ENCODE measurements around the gene MAP3K3. TPM values are rescaled to one million over a fixed set of nuclear protein-coding genes. Genes with fewer than 3 reads are reported as not detected.

Gene MAP3K3
- total RNA-seq (2014; rRNA removed; shearing (Covaris generic)), result 31.5 and 39.5 TPM in 2 replicates

DNA sequence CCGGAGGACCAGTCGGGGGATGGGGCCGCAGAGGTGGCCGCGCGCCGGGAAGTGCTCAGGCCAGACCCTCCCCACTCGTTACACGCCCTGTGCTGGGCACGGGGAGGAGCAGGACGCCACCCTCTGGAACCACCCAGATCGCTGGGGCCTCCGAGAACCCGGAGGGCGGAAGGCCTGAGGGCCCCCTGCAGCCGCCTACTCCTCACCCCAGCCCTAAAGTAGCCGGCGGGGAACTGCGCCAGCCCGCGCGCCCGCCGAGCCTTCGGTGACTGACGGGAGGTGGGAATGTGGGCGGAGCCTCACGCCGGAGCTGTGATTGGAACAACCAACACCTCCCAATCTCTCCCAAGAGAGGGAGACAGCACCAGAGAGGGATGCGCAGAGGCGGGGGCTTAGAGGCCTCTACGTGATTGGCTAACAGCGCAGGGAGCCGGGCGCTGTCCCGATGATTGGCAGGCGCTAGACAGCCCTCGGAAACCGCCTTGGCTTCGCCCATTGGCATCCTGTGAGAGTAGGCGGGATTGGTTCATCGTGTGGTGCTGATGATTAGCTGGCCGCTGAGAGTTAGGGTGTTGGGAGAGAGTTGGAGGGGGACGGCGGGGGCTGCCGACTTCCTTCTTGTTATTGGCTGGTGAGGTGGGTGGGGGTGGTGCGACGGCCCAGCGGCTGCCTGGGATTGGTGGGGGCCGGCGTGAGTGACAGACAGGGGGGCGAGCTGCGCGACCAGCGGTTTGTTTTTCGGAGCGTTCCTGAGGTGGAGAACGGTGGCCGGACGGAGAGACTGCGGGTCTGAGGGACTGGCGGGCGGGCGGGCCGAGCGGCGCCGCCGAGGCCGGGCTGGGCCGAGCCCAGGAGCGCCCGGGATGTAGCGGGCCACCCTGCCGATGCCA lies at the start of gene MAP3K3:
Gene MAP3K3, plus strand, starts transcription at position 734 of the 890 bp plus-strand sequence. CDS start 343 bp downstream, outside the sequence.
- peak; percentile 100 for DNase-seq (ENCODE audit: low spot score)

- no peak for DNase-seq (ENCODE audit: low spot score)
Observed at GRCh38 chr17:63573634-63574033, 48.6 kb upstream of the MAP3K3 start.

GRCh38 chr17:63578027-63578768 lies 44.0 kb upstream of the MAP3K3 start:
- DNase-seq (ENCODE audit: low spot score), result no peak

DNA sequence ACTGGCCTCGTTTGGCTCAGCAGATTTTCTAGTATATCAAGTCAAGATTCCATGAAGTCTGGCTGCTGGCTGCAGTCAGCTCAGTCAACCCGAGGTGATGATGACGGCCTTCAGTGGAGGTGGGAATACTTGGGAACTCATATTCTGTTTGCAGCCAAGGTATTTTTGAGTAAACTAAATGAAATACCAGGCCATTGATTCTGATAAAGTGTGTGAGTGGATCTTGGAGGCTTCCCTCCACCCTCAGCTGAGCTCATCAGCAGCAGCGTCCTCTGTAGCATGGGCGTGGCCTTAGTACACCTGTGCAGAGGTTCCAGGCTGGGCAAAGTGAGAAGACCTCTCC lies 43.5 kb upstream of the MAP3K3 start:
- DNase-seq (ENCODE audit: low spot score), result no peak

GRCh38 chr17:63579633-63580032 lies 42.6 kb upstream of the MAP3K3 start:
- no peak for DNase-seq (ENCODE audit: low spot score)

- DNase-seq (ENCODE audit: low spot score), result no peak
Observed at GRCh38 chr17:63587770-63588169, 34.4 kb upstream of the MAP3K3 start.

GRCh38 chr17:63588797-63589196 lies 33.4 kb upstream of the MAP3K3 start:
- no peak for DNase-seq (ENCODE audit: low spot score)

- DNase-seq (ENCODE audit: low spot score), result no peak
Observed at GRCh38 chr17:63589646-63590045, 32.6 kb upstream of the MAP3K3 start.

- no peak for DNase-seq (ENCODE audit: low spot score)
Observed at GRCh38 chr17:63592797-63593196, 29.4 kb upstream of the MAP3K3 start.

GRCh38 chr17:63595132-63595531 lies 27.1 kb upstream of the MAP3K3 start:
- DNase-seq (ENCODE audit: low spot score), result no peak

DNA sequence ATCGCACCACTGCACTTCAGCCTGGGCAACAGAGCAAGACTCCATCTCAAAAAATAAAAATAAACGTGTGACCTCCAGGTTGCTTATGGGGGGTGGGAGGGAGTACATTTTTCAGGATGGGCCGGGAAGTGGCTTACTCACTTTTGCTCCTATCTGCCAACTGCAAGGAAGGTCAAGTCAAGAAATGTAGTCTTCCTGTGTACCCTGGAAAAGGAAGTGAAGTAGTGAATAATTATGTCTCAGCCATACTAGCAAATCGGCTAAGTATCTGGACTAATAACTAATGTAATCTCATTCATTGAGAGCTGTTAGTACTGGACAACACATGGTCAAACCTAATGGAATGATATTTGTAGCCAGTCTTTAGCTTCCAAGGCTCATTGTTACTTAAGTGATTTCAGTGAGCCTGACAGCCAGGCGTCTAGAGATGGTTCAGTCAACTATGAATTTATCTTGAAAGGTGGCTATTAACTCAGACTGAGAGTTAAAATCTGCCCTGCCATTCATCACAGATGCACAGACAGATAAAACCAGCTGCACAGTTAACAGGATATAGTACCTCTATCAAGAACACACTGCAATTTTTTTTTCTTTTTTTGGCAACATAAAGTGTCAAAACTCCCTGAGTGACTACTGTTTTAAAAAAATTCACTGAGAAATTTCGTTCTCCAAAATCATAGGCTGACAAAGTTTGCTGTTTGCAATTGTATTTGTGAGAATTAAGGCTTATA lies 25.2 kb upstream of the MAP3K3 start:
- no peak for DNase-seq (ENCODE audit: low spot score)

DNA sequence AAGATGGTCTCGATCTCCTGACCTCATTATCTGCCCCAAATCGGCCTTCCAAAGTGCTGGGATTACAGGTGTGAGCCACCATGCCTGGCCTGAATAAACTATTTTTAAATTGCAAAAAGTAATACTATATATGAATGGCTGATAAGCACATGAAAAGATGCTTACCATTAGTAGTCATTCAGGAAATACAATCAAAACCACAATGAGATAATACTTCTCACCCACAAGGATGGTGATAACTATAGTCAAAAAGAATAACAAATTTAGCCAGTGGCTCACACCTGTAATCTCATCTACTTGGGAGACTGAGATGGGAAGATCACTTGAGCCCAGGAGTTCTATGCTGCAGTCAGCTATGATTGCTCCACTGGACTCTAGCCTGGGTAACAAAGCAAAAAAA lies 23.9 kb upstream of the MAP3K3 start:
- no peak for DNase-seq (ENCODE audit: low spot score)

DNA sequence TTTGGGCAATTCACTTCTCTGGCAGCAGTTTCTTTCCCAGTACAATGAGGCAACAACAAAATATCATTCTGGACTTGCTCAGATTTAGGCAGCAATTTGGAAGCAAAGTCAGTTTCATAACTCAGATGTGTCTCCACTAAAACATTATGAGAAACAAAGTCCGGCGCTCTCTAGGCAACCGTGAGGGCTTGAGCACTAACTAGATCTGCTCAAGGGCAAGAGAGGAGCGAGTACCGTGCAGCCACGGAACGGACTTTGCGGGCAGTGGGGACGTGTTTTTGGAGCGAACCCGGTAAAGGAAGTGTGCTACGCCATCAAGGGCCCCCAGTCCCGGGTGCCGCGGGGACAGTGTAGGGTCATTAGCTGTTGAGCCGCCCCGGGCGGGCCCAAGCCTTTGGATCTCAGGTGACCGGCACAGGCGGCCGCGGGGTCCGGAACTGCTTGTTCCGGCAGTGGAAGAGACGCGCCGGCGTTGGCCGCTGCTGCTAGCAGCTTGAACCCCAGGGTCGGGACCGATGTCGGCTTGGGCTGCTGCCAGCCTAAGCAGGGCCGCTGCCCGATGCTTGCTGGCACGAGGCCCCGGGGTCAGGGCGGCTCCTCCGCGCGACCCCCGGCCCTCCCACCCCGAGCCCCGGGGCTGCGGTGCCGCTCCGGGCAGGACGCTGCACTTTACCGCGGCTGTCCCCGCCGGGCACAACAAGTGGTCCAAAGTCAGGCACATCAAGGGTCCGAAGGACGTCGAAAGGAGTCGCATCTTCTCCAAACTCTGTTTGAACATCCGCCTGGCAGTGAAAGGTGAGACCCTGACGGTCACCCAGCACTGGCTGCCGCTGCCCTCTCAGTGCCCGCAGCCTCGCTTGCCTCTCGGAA lies 21.4 kb upstream of the MAP3K3 start, which contains the start of gene TACO1:
Gene TACO1, plus strand, starts transcription at position 327 of the 870 bp plus-strand sequence. Its CDS starts 189 bp downstream, at position 516.
- peak; percentile 74 for DNase-seq (ENCODE audit: low spot score)

- peak; percentile 17 for DNase-seq (ENCODE audit: low spot score)
Observed at GRCh38 chr17:63601439-63602371, 20.5 kb upstream of the MAP3K3 start.

- DNase-seq (ENCODE audit: low spot score), result no peak
Observed at GRCh38 chr17:63609816-63610573, 12.2 kb upstream of the MAP3K3 start.

DNA sequence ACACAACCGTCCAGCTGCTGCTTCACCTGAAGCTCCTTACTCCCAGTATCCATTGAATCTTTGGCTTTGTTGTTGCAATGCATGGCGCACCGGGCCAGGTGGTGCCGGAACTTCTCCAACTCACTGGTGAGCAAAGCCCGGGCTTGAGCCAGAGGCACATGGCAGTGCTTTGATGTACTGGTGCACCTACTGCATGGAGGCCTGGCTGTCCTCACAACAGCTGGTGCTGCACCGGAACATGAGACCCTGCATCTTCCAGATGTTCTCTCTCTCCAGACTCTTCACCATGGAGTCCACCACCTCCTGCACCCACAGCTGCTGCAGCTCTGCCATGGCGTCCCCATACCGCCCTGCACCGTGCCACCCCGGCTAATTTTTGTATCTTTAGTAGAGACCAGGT lies 11.4 kb upstream of the MAP3K3 start:
- no peak for DNase-seq (ENCODE audit: low spot score)

- DNase-seq (ENCODE audit: low spot score), result no peak
Observed at GRCh38 chr17:63611354-63611753, 10.9 kb upstream of the MAP3K3 start.

DNA sequence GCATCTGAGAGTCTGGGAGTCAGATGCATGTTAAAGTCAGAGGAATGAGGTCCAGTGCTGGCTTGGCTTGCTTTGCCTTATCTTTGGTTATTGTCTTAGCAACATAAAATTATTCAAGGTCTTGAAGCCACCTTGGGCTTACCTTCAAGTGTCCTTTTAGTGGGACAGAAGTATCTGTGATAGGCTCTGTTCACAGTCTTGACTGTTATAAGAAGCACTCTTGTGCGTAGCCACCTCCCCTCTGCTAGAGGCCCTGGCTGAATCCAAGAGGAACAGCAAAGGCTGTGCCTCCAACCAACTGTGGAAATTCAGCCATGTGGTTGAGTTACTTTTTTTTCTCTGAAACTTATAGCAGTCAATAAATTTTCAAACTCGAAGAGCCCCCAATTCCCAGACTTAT lies 8.6 kb upstream of the MAP3K3 start:
- no peak for DNase-seq (ENCODE audit: low spot score)

DNA sequence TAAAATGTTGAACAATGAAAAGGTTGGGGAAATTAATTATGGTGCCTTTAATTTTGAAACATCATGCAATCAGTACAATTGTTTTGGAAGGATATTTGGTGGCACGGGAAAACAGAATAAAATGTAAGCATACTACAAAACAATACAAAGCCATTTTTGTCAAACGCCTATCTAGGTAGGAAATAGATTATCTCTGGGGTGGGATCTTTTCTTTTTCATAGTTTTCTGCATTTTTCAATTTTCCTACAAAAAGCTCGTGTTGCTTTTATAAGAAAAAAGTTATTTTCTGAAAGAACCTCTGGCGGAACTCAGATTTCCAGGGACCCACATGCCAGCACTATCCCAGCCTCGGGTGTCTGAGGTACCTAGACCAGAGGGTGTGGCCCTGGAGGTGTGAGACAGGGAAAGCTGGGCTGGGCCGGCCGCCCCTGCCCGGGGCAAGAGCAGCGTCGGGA lies 961 bp upstream of the MAP3K3 start:
- no peak for DNase-seq (ENCODE audit: low spot score)
